Hematopoietic multipotent progenitor cell treated with erythropoietin and hydrocortisone succinate and interleukin-3 and kit ligand, for 17 days (in vitro differentiated cells): Measurements from ENCODE around the gene PLCB1.

Experiments
- DNase-seq: peaks from one replicate; pipeline ENCODE4 v3.0.0-alpha.2; 2015; ENCODE audit warnings: low spot score

Gene PLCB1

GRCh38 chr20:8505476-8506200, 373.6 kb downstream of the PLCB1 start:
- DNase-seq, result no peak

- DNase-seq, result no peak
Measured at GRCh38 chr20:8507231-8507630, 375.2 kb downstream of the PLCB1 start.

- no peak for DNase-seq
Measured at GRCh38 chr20:8509809-8510208, 377.7 kb downstream of the PLCB1 start.

- DNase-seq, result no peak
Measured at GRCh38 chr20:8510808-8511207, 378.7 kb downstream of the PLCB1 start.

- DNase-seq, result no peak
Measured at GRCh38 chr20:8512003-8512402, 379.9 kb downstream of the PLCB1 start.

GRCh38 chr20:8515810-8516435, 383.9 kb downstream of the PLCB1 start:
- DNase-seq, result no peak

GRCh38 chr20:8518878-8519277, 386.8 kb downstream of the PLCB1 start:
- DNase-seq, result no peak

- DNase-seq, result no peak
Measured at GRCh38 chr20:8519887-8520286, 387.8 kb downstream of the PLCB1 start.

GRCh38 chr20:8522168-8522567, 390.1 kb downstream of the PLCB1 start:
- DNase-seq, result no peak

- no peak for DNase-seq
Measured at GRCh38 chr20:8523684-8524083, 391.6 kb downstream of the PLCB1 start.

GRCh38 chr20:8524101-8525016, 392.3 kb downstream of the PLCB1 start:
- no peak for DNase-seq

GRCh38 chr20:8525017-8525343, 392.9 kb downstream of the PLCB1 start:
- no peak for DNase-seq

- no peak for DNase-seq
Measured at GRCh38 chr20:8526610-8527009, 394.5 kb downstream of the PLCB1 start.

- no peak for DNase-seq
Measured at GRCh38 chr20:8527998-8528723, 396.1 kb downstream of the PLCB1 start.

GRCh38 chr20:8530022-8530421, 398.0 kb downstream of the PLCB1 start:
- no peak for DNase-seq

- no peak for DNase-seq
Measured at GRCh38 chr20:8532169-8532568, 400.1 kb downstream of the PLCB1 start.

GRCh38 chr20:8534368-8535160, 402.5 kb downstream of the PLCB1 start:
- DNase-seq, result no peak

GRCh38 chr20:8535403-8536261, 403.6 kb downstream of the PLCB1 start:
- DNase-seq, result no peak

- DNase-seq, result no peak
Measured at GRCh38 chr20:8536262-8536618, 404.2 kb downstream of the PLCB1 start.

GRCh38 chr20:8540466-8540865, 408.4 kb downstream of the PLCB1 start:
- no peak for DNase-seq

- no peak for DNase-seq
Measured at GRCh38 chr20:8542110-8542486, 410.0 kb downstream of the PLCB1 start.
